ENCODE data around the gene HSF4. TPM values are rescaled to one million over a fixed set of nuclear protein-coding genes. Genes with fewer than 3 reads are reported as not detected.
"Not testable (repeated sequence)": the region's sequence is repeated elsewhere in the genome, so short reads cannot be mapped to it uniquely, and the experiment has no call there.

The HSF4 gene
- total RNA-seq, 4 donors from 2014 or later = 29.5 to 136 (median 76.6) TPM

GRCh38 chr16:67117716-67118115 lies 46.8 kb upstream of the HSF4 start:
- Histone ChIP-seq H3K27me3 (no peaks in the 10 kb centered on the region), H3K4me3 (no peak overlapping the region), H3K4me1 (peaks cover 0 to 15% (median 0%) of the 10 kb centered on the region in 4 donors), H3K36me3 (peaks cover 0 to 22% (median 10%) of the 10 kb centered on the region in 4 donors), H3K9me3 (no peaks in the 10 kb centered on the region), H3K27ac (no peak overlapping the region)
- in situ Hi-C loops (cut with MboI; ENCODE audit: low pct_ligation_motif_present in 1 of 4, low pct_unique_long_range_greater_than_20kb in 1 of 4, low sequenced_read_pairs in 3 of 4) (no loop called here), intact Hi-C loops (cut with DNase I; ENCODE audit: low total_unique reads) (no loop called here)
- 68 to 89% methylated on average over 5 to 9 of the region's 9 CpGs for WGBS, 2 donors (ENCODE audit: low coverage in 1 of 2)
- DNase-seq = no peak
- TF ChIP-seq EP300 (IDR thresholded peaks at IDR 0.05; ENCODE audit: low read depth) (no peak), CTCF (IDR thresholded peaks at IDR 0.05) (no peak), POLR2A (IDR thresholded peaks at IDR 0.05) (no peak), POLR2AphosphoS5 (IDR thresholded peaks at IDR 0.05) (no peak)

- TF ChIP-seq POLR2AphosphoS5 (IDR thresholded peaks at IDR 0.05) (no peak), EP300 (IDR thresholded peaks at IDR 0.05; ENCODE audit: low read depth) (no peak), POLR2A (IDR thresholded peaks at IDR 0.05) (no peak), CTCF (IDR thresholded peaks at IDR 0.05) (no peak)
- WGBS, 2 donors (ENCODE audit: low coverage in 1 of 2) = 78 to 100% methylated on average over 1 to 5 of the region's 5 CpGs
- Histone ChIP-seq H3K9me3 (no peaks in the 10 kb centered on the region), H3K27me3 (no peaks in the 10 kb centered on the region), H3K4me3 (no peak overlapping the region), H3K36me3 (peaks cover 0 to 23% (median 11%) of the 10 kb centered on the region in 4 donors), H3K4me1 (no peaks in the 10 kb centered on the region), H3K27ac (no peak overlapping the region)
- DNase-seq = no peak
- in situ Hi-C loops (cut with MboI; ENCODE audit: low pct_ligation_motif_present in 1 of 4, low pct_unique_long_range_greater_than_20kb in 1 of 4, low sequenced_read_pairs in 3 of 4) (no loop called here), intact Hi-C loops (cut with DNase I; ENCODE audit: low total_unique reads) (no loop called here)
Observed at GRCh38 chr16:67120025-67120424, 44.5 kb upstream of the HSF4 start.

- in situ Hi-C loops (cut with MboI; ENCODE audit: low pct_ligation_motif_present in 1 of 4, low pct_unique_long_range_greater_than_20kb in 1 of 4, low sequenced_read_pairs in 3 of 4); H3K27me3 ChIP-seq; H3K27ac ChIP-seq; H3K4me1 ChIP-seq; DNase-seq; H3K9me3 ChIP-seq; H3K4me3 ChIP-seq; intact Hi-C loops (cut with DNase I; ENCODE audit: low total_unique reads): not testable (repeated sequence)
- H3K36me3 ChIP-seq = peaks cover 0 to 31% (median 11%) of the 10 kb centered on the region in 4 donors
- WGBS, 2 donors (ENCODE audit: low coverage in 1 of 2) = 95 to 99% methylated on average over 3 to 5 of the region's 5 CpGs
Observed at GRCh38 chr16:67122799-67123198, 41.7 kb upstream of the HSF4 start.

- no peak for DNase-seq
- H3K27ac ChIP-seq = no peak overlapping the region
- no peaks in the 10 kb centered on the region for H3K4me1 ChIP-seq
- TF ChIP-seq CTCF (IDR thresholded peaks at IDR 0.05) (no peak), POLR2A (IDR thresholded peaks at IDR 0.05) (no peak), EP300 (IDR thresholded peaks at IDR 0.05; ENCODE audit: low read depth) (no peak), POLR2AphosphoS5 (IDR thresholded peaks at IDR 0.05) (no peak)
- H3K27me3 ChIP-seq = no peaks in the 10 kb centered on the region
- intact Hi-C loops (cut with DNase I; ENCODE audit: low total_unique reads) (no loop called here), in situ Hi-C loops (cut with MboI; ENCODE audit: low pct_ligation_motif_present in 1 of 4, low pct_unique_long_range_greater_than_20kb in 1 of 4, low sequenced_read_pairs in 3 of 4) (no loop called here)
- H3K36me3 ChIP-seq = peaks cover 0 to 17% (median 3%) of the 10 kb centered on the region in 4 donors
- no peaks in the 10 kb centered on the region for H3K9me3 ChIP-seq
- H3K4me3 ChIP-seq = no peak overlapping the region
Observed at GRCh38 chr16:67128417-67128816, 36.1 kb upstream of the HSF4 start.

- Histone ChIP-seq H3K4me1 (no peaks in the 10 kb centered on the region), H3K4me3 (no peak overlapping the region), H3K36me3 (peaks cover 0 to 17% (median 4%) of the 10 kb centered on the region in 4 donors), H3K27me3 (no peaks in the 10 kb centered on the region), H3K27ac (no peak overlapping the region), H3K9me3 (no peaks in the 10 kb centered on the region)
- no peak for DNase-seq
- intact Hi-C loops (cut with DNase I; ENCODE audit: low total_unique reads) (no loop called here), in situ Hi-C loops (cut with MboI; ENCODE audit: low pct_ligation_motif_present in 1 of 4, low pct_unique_long_range_greater_than_20kb in 1 of 4, low sequenced_read_pairs in 3 of 4) (no loop called here)
- no peak for TF ChIP-seq CTCF (IDR thresholded peaks at IDR 0.05)
- no peak for TF ChIP-seq POLR2AphosphoS5 (IDR thresholded peaks at IDR 0.05)
- TF ChIP-seq EP300 (IDR thresholded peaks at IDR 0.05; ENCODE audit: low read depth) = no peak
- TF ChIP-seq POLR2A (IDR thresholded peaks at IDR 0.05) = no peak
- 95% methylated on average over 3 of the region's 3 CpGs; no CpG with 5 or more reads in 1 of the 2 donors for WGBS, 2 donors (ENCODE audit: low coverage in 1 of 2)
Observed at GRCh38 chr16:67128887-67129286, 35.7 kb upstream of the HSF4 start.

All from transverse colon (tissue), 4 donors.